Lung (tissue), 12 donors: ENCODE data around the gene POFUT1. TPM values are rescaled to one million over a fixed set of nuclear protein-coding genes. Genes with fewer than 3 reads are reported as not detected.

Source experiments
- ATAC-seq: fragments of 200-7000 bp; cut with Tn5 transposase; one replicate; pipeline ENCODE4 v1.9.1; 2020; ENCODE audit warnings: moderate number of reproducible peaks; ENCODE audit not compliant: insufficient read depth, low FRiP score
- DNase-seq, 3 donors: peaks; one replicate each; pipeline ENCODE4 v3.0.0-alpha.2; 2013 to 2017
- H3K27ac ChIP-seq, 2 donors: one replicate each; pipeline ENCODE4 v1.5.1; 2013; ENCODE audit warnings: mild to moderate bottlenecking in 2 of 2, moderate library complexity in 2 of 2, control low read depth in 1 of 2, inconsistent platforms in 1 of 2, low read depth in 1 of 2, low read length in 1 of 2
- H3K27me3 ChIP-seq, 3 donors: one replicate each; pipeline ENCODE4 v1.5.1; 2013; ENCODE audit warnings: low read length in 2 of 3; ENCODE audit not compliant: control insufficient read depth in 3 of 3, insufficient read depth in 3 of 3
- H3K36me3 ChIP-seq, 4 donors: one replicate each; pipeline ENCODE4 v1.5.1; 2013; ENCODE audit warnings: low read length in 4 of 4, mild to moderate bottlenecking in 1 of 4, moderate library complexity in 1 of 4; ENCODE audit not compliant: control insufficient read depth in 4 of 4, insufficient read depth in 4 of 4
- H3K4me1 ChIP-seq, 5 donors: one replicate each; pipeline ENCODE4 v1.5.1; 2013; ENCODE audit warnings: low read length in 5 of 5, mild to moderate bottlenecking in 2 of 5, moderate library complexity in 1 of 5; ENCODE audit not compliant: control insufficient read depth in 5 of 5, insufficient read depth in 5 of 5
- H3K4me3 ChIP-seq: one replicate; pipeline ENCODE4 v1.5.1; 2013; ENCODE audit warnings: mild to moderate bottlenecking, control low read depth, moderate library complexity
- H3K9ac ChIP-seq, 2 donors: one replicate each; pipeline ENCODE4 v1.5.1; 2013; ENCODE audit warnings: low read length in 2 of 2, control low read depth in 1 of 2; ENCODE audit not compliant: insufficient read depth in 1 of 2
- H3K9me3 ChIP-seq, 4 donors: one replicate each; pipeline ENCODE4 v1.5.1; 2013; ENCODE audit warnings: low read length in 3 of 4, mild to moderate bottlenecking in 1 of 4, moderate library complexity in 1 of 4; ENCODE audit not compliant: control insufficient read depth in 4 of 4, insufficient read depth in 3 of 4
- WGBS, 2 donors: extraction: QIAGEN DNeasy Blood & Tissue Kit; methylation state at CpG; one replicate each; pipeline ENCODE4 v1.1.7; 2013; 5-methylcytosine and 5-hydroxymethylcytosine counted together
- polyA plus RNA-seq, 2 donors: library from polyadenylated mRNA; stranded (reverse); fragments of 200-250 nt; gene quantifications; one replicate each; pipeline ENCODE4 v1.2.1, GENCODE V29; 2013
- total RNA-seq, 2 donors: library from RNA; depleted of rRNA in 1 of 2; stranded (reverse); fragments of >200 nt in 1 of 2; gene quantifications; one replicate each; pipeline ENCODE4 v1.2.1, GENCODE V29; 2014 to 2021
- TF ChIP-seq, protein P1 (sequence below): IDR thresholded peaks from 2 replicates; pipeline ENCODE4 v1.5.1; 2012; ENCODE audit warnings: mild to moderate bottlenecking; ENCODE audit errors: control extremely low read depth, extremely low read depth
- donor health status: control.
- donor health status: control.
- donor health status: Bipolar disorder and iron deficiency.
- donor health status: healthy.
- donor health status: DM: yes; HTN: yes; CAD: no.

Gene POFUT1
- total and polyA plus RNA-seq, 4 donors, result 9.0 to 37.1 (median 21.7) TPM

DNA sequence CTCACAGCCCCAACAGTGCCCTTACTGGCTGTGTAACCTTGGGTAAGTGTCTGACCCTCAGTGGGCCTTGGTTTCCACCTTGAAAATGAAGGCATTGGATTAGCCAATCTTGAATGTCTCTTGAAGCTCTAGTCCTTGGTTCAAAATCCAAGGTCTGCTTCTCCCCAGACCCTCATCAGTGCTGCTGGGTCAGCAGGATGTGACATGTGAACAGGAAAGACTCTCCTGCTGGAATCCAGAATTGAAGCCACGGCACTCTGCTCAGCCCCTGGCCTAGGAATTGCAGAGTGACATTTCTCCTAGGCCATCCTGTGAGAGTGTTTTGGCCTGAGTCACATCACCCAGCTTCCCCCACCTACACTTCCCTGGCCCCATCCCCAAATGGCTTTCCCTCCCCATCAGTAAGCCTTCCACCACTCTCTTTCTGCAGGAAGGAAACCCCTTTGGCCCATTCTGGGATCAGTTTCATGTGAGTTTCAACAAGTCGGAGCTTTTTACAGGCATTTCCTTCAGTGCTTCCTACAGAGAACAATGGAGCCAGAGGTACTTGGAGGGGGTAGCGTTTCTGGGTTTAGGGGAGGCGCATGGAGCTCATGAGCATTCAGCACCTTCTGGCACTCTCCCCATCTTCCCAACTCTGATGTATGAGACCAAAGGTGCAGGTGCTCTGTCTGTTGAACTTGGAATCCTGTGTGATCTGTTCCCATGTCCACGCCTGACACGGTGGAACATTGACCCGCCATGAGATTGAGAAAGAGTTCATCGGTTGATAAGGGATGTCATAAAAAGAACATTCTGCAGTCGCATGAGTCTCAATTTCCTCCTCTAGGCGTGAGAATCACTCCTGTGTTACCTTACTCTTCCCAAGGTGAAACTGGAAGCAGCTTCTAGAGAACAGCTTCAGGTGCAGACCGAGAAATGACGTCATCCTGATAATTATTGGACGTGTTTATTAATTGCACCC is 8.8 kb downstream of the POFUT1 start:
- 90% methylated on average over 13 of the region's 13 CpGs for WGBS, 2 donors
- ATAC-seq, result no peak
- peaks cover 0 to 2% (median 0%) of the 10 kb centered on the region in 5 donors for H3K4me1 ChIP-seq
- H3K9me3 ChIP-seq, result no peaks in the 10 kb centered on the region
- H3K27me3 ChIP-seq, result no peaks in the 10 kb centered on the region
- peaks cover 22 to 37% (median 25%) of the 10 kb centered on the region in 4 donors for H3K36me3 ChIP-seq
- no peak overlapping the region for H3K9ac ChIP-seq
- H3K4me3 ChIP-seq, result no peak overlapping the region
- H3K27ac ChIP-seq, result no peak overlapping the region
- no peak for DNase-seq
- TF ChIP-seq, protein P1, sequence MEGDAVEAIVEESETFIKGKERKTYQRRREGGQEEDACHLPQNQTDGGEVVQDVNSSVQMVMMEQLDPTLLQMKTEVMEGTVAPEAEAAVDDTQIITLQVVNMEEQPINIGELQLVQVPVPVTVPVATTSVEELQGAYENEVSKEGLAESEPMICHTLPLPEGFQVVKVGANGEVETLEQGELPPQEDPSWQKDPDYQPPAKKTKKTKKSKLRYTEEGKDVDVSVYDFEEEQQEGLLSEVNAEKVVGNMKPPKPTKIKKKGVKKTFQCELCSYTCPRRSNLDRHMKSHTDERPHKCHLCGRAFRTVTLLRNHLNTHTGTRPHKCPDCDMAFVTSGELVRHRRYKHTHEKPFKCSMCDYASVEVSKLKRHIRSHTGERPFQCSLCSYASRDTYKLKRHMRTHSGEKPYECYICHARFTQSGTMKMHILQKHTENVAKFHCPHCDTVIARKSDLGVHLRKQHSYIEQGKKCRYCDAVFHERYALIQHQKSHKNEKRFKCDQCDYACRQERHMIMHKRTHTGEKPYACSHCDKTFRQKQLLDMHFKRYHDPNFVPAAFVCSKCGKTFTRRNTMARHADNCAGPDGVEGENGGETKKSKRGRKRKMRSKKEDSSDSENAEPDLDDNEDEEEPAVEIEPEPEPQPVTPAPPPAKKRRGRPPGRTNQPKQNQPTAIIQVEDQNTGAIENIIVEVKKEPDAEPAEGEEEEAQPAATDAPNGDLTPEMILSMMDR, result no peak

DNA sequence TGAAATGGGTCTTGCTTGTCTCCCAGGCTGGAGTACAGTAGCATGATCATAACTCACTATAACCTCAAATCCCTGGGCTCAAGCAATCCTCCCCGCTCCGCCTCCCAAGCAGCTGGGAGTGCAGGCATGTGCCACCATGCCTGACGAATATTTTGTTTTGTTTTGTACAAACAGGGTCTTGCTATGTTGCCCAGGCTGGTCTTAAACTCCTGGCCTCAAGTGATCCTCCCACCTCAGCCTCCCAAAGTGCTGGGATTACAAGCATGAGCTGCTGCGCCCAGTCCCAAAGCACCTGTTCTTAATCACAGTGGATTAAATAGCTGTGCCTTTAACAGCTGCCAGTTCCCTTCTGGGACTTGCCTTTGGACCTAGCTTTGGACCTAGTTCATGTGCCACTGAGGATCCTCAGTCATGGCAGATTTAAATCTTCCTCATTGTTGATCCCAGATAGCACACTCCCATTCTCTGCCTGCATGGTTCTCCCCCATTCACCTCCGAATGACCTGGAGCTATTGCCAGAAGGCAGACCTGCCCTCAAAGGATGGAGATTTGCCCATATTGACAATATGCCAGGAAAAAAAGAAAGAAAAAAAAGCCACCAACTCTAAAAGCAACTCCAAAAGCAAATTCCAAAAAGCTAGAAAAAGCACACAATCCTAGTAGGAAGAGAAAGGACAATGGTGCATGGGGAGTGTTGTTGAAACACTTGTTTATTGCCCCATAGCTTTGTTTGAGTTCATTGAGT is 10.6 kb downstream of the POFUT1 start:
- Histone ChIP-seq H3K36me3 (peaks cover 23 to 44% (median 35%) of the 10 kb centered on the region in 4 donors), H3K9ac (no peak overlapping the region), H3K4me1 (peaks cover 0 to 2% (median 0%) of the 10 kb centered on the region in 5 donors), H3K27me3 (no peaks in the 10 kb centered on the region), H3K9me3 (no peaks in the 10 kb centered on the region), H3K4me3 (no peak overlapping the region), H3K27ac (no peak overlapping the region)
- TF ChIP-seq, protein P1, result no peak
- DNase-seq, result no peak
- 90 to 94% methylated on average over 5 of the region's 5 CpGs for WGBS, 2 donors
- no peak for ATAC-seq

DNA sequence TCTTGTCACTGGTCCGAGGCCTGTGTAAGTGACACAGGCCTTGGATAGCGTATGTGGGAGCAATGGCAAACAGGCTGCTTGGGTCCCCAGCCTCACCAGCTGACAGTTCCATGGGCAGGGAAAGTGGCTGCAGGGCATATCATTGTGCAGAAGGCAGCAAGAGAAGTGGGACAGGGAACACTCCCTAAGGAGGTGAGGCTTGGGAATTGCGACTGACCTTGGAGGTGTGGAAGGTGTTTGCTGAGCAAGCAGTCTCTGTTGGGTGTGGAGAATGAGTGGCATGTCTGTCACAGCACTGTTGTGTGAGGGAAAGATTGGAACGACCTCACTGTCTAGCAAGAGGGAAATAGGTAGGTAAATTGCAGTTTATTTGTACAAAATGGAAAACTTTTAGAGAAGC is 16.8 kb downstream of the POFUT1 start:
- DNase-seq (no peak), ATAC-seq (no peak)
- 84 to 90% methylated on average over 4 of the region's 4 CpGs for WGBS, 2 donors
- no peak overlapping the region for H3K4me3 ChIP-seq
- no peak overlapping the region for H3K27ac ChIP-seq
- peaks cover 2 to 33% (median 22%) of the 10 kb centered on the region in 4 donors for H3K36me3 ChIP-seq
- H3K9ac ChIP-seq, result no peak overlapping the region
- TF ChIP-seq, protein P1, result no peak
- no peaks in the 10 kb centered on the region for H3K27me3 ChIP-seq
- peaks cover 0 to 7% (median 0%) of the 10 kb centered on the region in 5 donors for H3K4me1 ChIP-seq
- no peaks in the 10 kb centered on the region for H3K9me3 ChIP-seq
